ENCODE results near the gene ATP6V0A4.

Gene ATP6V0A4

DNA sequence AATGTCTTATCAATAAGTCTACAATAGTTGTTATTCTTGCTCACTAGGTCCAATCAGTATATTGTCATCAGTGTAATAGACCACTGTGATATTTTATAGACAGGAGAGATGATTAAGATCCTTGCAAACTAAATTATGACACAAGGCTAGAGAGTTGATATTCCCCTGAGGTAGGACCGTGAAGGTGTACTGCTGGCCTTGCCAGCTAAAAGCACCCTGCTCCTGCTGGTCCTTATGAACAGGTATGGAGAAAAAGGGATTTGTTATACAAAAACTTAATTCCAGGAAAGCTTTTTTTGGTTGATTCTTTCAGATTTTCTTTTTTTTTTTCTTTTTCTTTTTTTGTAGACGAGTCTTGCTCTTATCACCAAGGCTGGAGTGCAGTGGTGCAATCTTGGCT is 17.0 kb downstream of the ATP6V0A4 start:
- Histone ChIP-seq H3K4me3 (ENCODE audit: low read depth, low read length) (no peak overlapping the region), H3K4me1 (no peaks in the 10 kb centered on the region), H3K9me3 (no peaks in the 10 kb centered on the region), H3K27me3 (no peaks in the 10 kb centered on the region), H3K36me3 (no peaks in the 10 kb centered on the region)
- no peak for TF ChIP-seq CTCF (IDR thresholded peaks at IDR 0.05; ENCODE audit: low read depth, low read length)
- DNase-seq: no peak

DNA sequence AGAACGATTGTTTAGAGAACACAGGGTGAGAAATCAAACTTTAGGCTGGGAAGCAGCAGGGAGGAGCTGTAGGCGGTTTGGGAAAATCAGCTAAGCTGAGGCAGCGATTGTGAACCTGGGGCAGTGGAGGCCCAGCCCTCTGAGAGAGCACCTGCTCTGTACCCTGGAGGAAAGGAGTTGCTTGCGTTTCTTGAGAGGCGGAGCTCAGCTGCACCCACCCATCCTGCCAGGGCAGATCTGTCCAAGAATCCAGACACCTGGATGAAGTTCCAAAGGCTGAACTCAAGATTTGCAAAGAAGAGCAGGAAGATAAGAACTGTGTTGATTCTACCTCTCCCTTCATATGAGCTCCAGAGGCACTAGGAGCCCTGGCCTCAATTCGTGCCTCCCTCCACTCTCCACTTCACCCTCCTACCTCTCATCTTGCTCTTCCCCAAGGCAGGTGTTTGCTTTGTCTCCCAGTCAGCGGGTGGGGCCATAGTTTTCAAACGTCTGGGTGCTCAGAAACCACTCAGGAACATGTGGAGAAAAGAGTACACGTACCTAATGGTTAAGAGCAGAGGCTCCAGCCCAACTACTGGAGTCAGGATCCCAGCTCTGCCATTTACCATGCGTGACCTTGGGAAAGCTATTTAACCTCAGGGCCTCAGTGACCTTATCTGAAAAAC is 21.7 kb downstream of the ATP6V0A4 start:
- Histone ChIP-seq H3K4me1 (no peaks in the 10 kb centered on the region), H3K4me3 (ENCODE audit: low read depth, low read length) (no peak overlapping the region), H3K36me3 (no peaks in the 10 kb centered on the region), H3K27me3 (no peaks in the 10 kb centered on the region), H3K9me3 (no peaks in the 10 kb centered on the region)
- TF ChIP-seq CTCF (IDR thresholded peaks at IDR 0.05; ENCODE audit: low read depth, low read length): no peak
- no peak for DNase-seq

DNA sequence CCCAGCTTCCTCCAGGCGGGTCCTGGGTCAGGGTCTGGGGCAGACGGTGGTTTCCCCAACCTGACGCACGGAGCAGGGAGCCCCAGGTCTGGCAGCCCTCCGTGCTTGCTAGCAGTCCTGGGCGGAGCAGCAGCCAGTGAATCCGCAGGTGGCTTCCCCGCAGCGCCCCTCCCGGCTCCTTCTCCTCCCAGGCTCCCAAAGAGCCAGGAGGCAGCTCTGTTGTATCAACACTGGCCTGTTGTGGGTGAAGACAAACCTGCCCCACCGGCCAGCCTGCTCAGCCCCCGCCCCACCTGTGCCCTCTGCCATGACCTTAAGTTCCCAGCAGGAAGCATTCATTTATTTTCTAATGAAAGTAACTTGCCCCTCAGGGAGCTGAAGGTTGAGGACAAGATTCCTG is 24.2 kb downstream of the ATP6V0A4 start:
- no peaks in the 10 kb centered on the region for H3K36me3 ChIP-seq
- H3K4me1 ChIP-seq: no peaks in the 10 kb centered on the region
- H3K4me3 ChIP-seq (ENCODE audit: low read depth, low read length): no peak overlapping the region
- no peak for TF ChIP-seq CTCF (IDR thresholded peaks at IDR 0.05; ENCODE audit: low read depth, low read length)
- DNase-seq: no peak
- H3K27me3 ChIP-seq: no peaks in the 10 kb centered on the region
- H3K9me3 ChIP-seq: no peaks in the 10 kb centered on the region

GRCh38 chr7:138773176-138773575 is 24.8 kb downstream of the ATP6V0A4 start:
- Histone ChIP-seq H3K4me1 (no peaks in the 10 kb centered on the region), H3K36me3 (no peaks in the 10 kb centered on the region), H3K9me3 (no peaks in the 10 kb centered on the region), H3K4me3 (ENCODE audit: low read depth, low read length) (no peak overlapping the region), H3K27me3 (no peaks in the 10 kb centered on the region)
- DNase-seq: no peak
- TF ChIP-seq CTCF (IDR thresholded peaks at IDR 0.05; ENCODE audit: low read depth, low read length): no peak

GRCh38 chr7:138770904-138771303 is 27.1 kb downstream of the ATP6V0A4 start:
- no peak for DNase-seq
- Histone ChIP-seq H3K9me3 (no peaks in the 10 kb centered on the region), H3K4me1 (no peaks in the 10 kb centered on the region), H3K27me3 (no peaks in the 10 kb centered on the region), H3K36me3 (no peaks in the 10 kb centered on the region), H3K4me3 (ENCODE audit: low read depth, low read length) (no peak overlapping the region)
- no peak for TF ChIP-seq CTCF (IDR thresholded peaks at IDR 0.05; ENCODE audit: low read depth, low read length)

DNA sequence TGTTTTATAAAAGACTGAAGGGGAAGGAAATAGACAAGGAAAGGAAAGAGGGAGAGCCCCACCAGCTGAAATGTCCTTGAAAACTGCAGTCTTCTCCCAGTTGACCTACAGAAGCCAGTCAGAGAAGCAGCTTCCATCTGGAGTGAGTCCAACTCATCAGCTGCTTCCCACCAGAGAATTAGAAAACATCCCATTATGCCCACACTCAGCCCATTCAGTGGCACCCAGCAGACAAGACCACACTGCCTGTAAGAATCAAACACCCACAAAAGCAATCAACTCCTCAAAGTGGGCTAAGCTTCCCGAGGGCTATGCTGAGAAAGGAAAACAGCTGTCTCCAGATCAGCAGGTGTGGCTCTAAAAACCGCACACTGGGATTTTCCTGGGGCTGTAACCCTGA is 29.8 kb downstream of the ATP6V0A4 start:
- H3K9me3 ChIP-seq: no peaks in the 10 kb centered on the region
- TF ChIP-seq CTCF (IDR thresholded peaks at IDR 0.05; ENCODE audit: low read depth, low read length): no peak
- DNase-seq: no peak
- H3K4me1 ChIP-seq: no peaks in the 10 kb centered on the region
- H3K36me3 ChIP-seq: no peaks in the 10 kb centered on the region
- no peak overlapping the region for H3K4me3 ChIP-seq (ENCODE audit: low read depth, low read length)
- no peaks in the 10 kb centered on the region for H3K27me3 ChIP-seq

Measured in BE2C (cell line).